CD14-positive monocyte (primary cell): ENCODE measurements around the gene GSTA3. TPM values are rescaled to one million over a fixed set of nuclear protein-coding genes. Genes with fewer than 3 reads are reported as not detected.

Experiments
- DNase-seq, 3 donors: peaks; one replicate each; pipeline ENCODE4 v3.0.0-alpha.2; 2011 to 2022
- H2AFZ ChIP-seq: 2 replicates; pipeline ENCODE4 v1.6.0; 2012; ENCODE audit warnings: mild to moderate bottlenecking, low read depth, low read length, inconsistent platforms; ENCODE audit not compliant: insufficient read depth, poor library complexity, severe bottlenecking
- H3K27ac ChIP-seq, 2 donors: 1 replicate in 1 of 2; 2 replicates in 1 of 2; pipeline ENCODE4 v1.5.1; 2012 to 2013; ENCODE audit warnings: low read length in 2 of 2, control low read depth in 1 of 2, inconsistent platforms in 1 of 2, low read depth in 1 of 2, mild to moderate bottlenecking in 1 of 2
- H3K27me3 ChIP-seq, 2 donors: one replicate each; pipeline versions ENCODE4 v1.6.0 to v1.6.1; 2011 to 2013; ENCODE audit warnings: low read length in 2 of 2; ENCODE audit not compliant: control insufficient read depth in 2 of 2, insufficient read depth in 2 of 2
- H3K36me3 ChIP-seq, 2 donors: replicated peaks in 1 of 2; 1 replicate in 1 of 2; 2 replicates in 1 of 2; pipeline versions ENCODE4 v1.5.1 to v1.6.1; 2012 to 2013; ENCODE audit warnings: low read length in 2 of 2, control low read depth in 1 of 2, inconsistent platforms in 1 of 2, mild to moderate bottlenecking in 1 of 2; ENCODE audit not compliant: insufficient read depth in 2 of 2, control insufficient read depth in 1 of 2
- H3K4me1 ChIP-seq, 2 donors: 1 replicate in 1 of 2; 2 replicates in 1 of 2; pipeline versions ENCODE4 v1.5.1 to v1.6.1; 2012 to 2013; ENCODE audit warnings: low read length in 2 of 2, control low read depth in 1 of 2, inconsistent platforms in 1 of 2, mild to moderate bottlenecking in 1 of 2, moderate library complexity in 1 of 2; ENCODE audit not compliant: insufficient read depth in 2 of 2, control insufficient read depth in 1 of 2
- H3K4me2 ChIP-seq: replicated peaks from 2 replicates; pipeline ENCODE3; 2012; ENCODE audit warnings: low read length, moderate library complexity, mild to moderate bottlenecking; ENCODE audit not compliant: poor library complexity, severe bottlenecking; ENCODE audit errors: extremely low read depth
- H3K4me3 ChIP-seq, 3 experiments: fragments of 200-600 bp in 1 of 3; sonication (generic) in 1 of 3; replicated peaks in 1 of 3; 1 replicate in 2 of 3; 2 replicates in 1 of 3; pipeline ENCODE4 v1.5.1; 2011 to 2013; ENCODE audit warnings: low read length in 3 of 3, mild to moderate bottlenecking in 3 of 3, control low read depth in 2 of 3, low read depth in 2 of 3, inconsistent platforms in 1 of 3, moderate library complexity in 1 of 3
- H3K79me2 ChIP-seq: 2 replicates; pipeline ENCODE4 v1.6.0; 2012; ENCODE audit warnings: mild to moderate bottlenecking, control low read depth, inconsistent platforms, low read length, moderate library complexity; ENCODE audit not compliant: insufficient read depth
- H3K9ac ChIP-seq: 2 replicates; pipeline ENCODE4 v1.6.0; 2017; ENCODE audit warnings: low read length, mild to moderate bottlenecking; ENCODE audit not compliant: insufficient read depth, poor library complexity, severe bottlenecking
- H3K9me3 ChIP-seq, 2 donors: replicated peaks in 1 of 2; 1 replicate in 1 of 2; 2 replicates in 1 of 2; pipeline versions ENCODE4 v1.5.1 to v1.6.1; 2012 to 2013; ENCODE audit warnings: low read length in 2 of 2, control low read depth in 1 of 2; ENCODE audit not compliant: control insufficient read depth in 1 of 2, insufficient read depth in 1 of 2
- H4K20me1 ChIP-seq: 2 replicates; pipeline ENCODE4 v1.6.0; 2012; ENCODE audit warnings: mild to moderate bottlenecking, low read length, control low read depth, moderate library complexity; ENCODE audit not compliant: insufficient read depth
- H3K27ac Mint-ChIP-seq, 7 donors: one replicate each; pipeline ENCODE4 v1.8.0; 2020; ENCODE audit warnings: mild to moderate bottlenecking in 7 of 7, mixed read lengths in 7 of 7, moderate library complexity in 6 of 7, inconsistent platforms in 2 of 7
- H3K27me3 Mint-ChIP-seq, 3 donors: one replicate each; pipeline ENCODE4 v1.8.0; 2021 to 2022; ENCODE audit warnings: low read depth in 3 of 3, mild to moderate bottlenecking in 3 of 3, mixed read lengths in 3 of 3, moderate library complexity in 3 of 3, inconsistent platforms in 1 of 3
- H3K36me3 Mint-ChIP-seq, 2 donors: one replicate each; pipeline ENCODE4 v1.8.0; 2020; ENCODE audit warnings: mixed read lengths in 2 of 2, inconsistent platforms in 1 of 2, mild to moderate bottlenecking in 1 of 2
- H3K4me1 Mint-ChIP-seq: one replicate; pipeline ENCODE4 v1.8.0; 2020; ENCODE audit warnings: mild to moderate bottlenecking, mixed read lengths
- H3K4me3 Mint-ChIP-seq, 2 donors: one replicate each; pipeline ENCODE4 v1.8.0; 2020; ENCODE audit warnings: mild to moderate bottlenecking in 2 of 2, mixed read lengths in 2 of 2, moderate library complexity in 1 of 2
- H3K9me3 Mint-ChIP-seq, 7 donors: one replicate each; pipeline ENCODE4 v1.8.0; 2020 to 2022; ENCODE audit warnings: mixed read lengths in 7 of 7, mild to moderate bottlenecking in 6 of 7, moderate library complexity in 6 of 7, inconsistent platforms in 2 of 7
- WGBS: methylation state at CpG from one replicate; pipeline ENCODE4 v1.1.5; 2013; ENCODE audit warnings: missing lambda C conversion rate; ENCODE audit not compliant: insufficient coverage; 5-methylcytosine and 5-hydroxymethylcytosine counted together
- intact Hi-C, 2 donors: fragments of 100-400 bp; cut with micrococcal nuclease; formaldehyde crosslinking; loops; one replicate each; pipeline versions ENCODE4 v1.15.0 to v1.15.1; 2023
- polyA minus RNA-seq: library from RNA; depleted of rRNA, polyadenylated mRNA; stranded (reverse); fragments of >200 nt; gene quantifications from 2 replicates; pipeline ENCODE4 v1.2.3, GENCODE V29; 2012
- polyA plus RNA-seq, 3 donors: library from polyadenylated mRNA; depleted of rRNA in 1 of 3; unstranded in 2 of 3; stranded (reverse) in 1 of 3; fragments of 300-500 nt in 2 of 3; fragments of >200 nt in 1 of 3; fragmentation: Illumina TruSeq in 2 of 3; gene quantifications; 1 replicate in 2 of 3; 2 replicates in 1 of 3; pipeline ENCODE4 v1.2.3, GENCODE V29; 2012 to 2021
- total RNA-seq, 12 experiments: library from RNA in 1 of 12; stranded (reverse) in 1 of 12; fragments of 120-200 nt in 1 of 12; gene quantifications; one replicate each; pipeline ENCODE4 v1.2.4 and lab custom pipeline; 2013 to 2026; ENCODE audit warnings: mixed read lengths in 6 of 12, inconsistent platforms in 1 of 12
- TF ChIP-seq, protein P1 (sequence below): fragments of 200-600 bp; IDR thresholded peaks from one replicate; pipeline ENCODE4 v1.8.0; 2022; ENCODE audit warnings: antibody characterized with exemption, mild to moderate bottlenecking

Gene GSTA3
- total RNA-seq (2013) = 0.19 TPM
- polyA plus RNA-seq = not detected
- polyA minus RNA-seq = not detected in 2 replicates
- 0 to 0.35 (median 0) reads per million in 11 experiments for total RNA-seq (lab: John Stamatoyannopoulos, UW)

- H3K9me3 Mint-ChIP-seq = peaks cover 0 to 5% (median 3%) of the 10 kb centered on the region in 7 donors
- H3K9ac ChIP-seq = no peak within 1 kb of the TSS
- H3K4me1 ChIP-seq = no peaks in the 10 kb centered on the region
- H3K4me2 ChIP-seq = no peak within 1 kb of the TSS
- H3K27me3 Mint-ChIP-seq = peaks cover 0 to 3% (median 0%) of the 10 kb centered on the region in 3 donors
- no peaks in the 10 kb centered on the region for H3K4me1 Mint-ChIP-seq
- no peaks in the 10 kb centered on the region for H3K9me3 ChIP-seq
- no peak within 1 kb of the TSS for H3K4me3 ChIP-seq
- H4K20me1 ChIP-seq = no peaks in the 10 kb centered on the region
- intact Hi-C loops = no loop called here
- TF ChIP-seq, protein P1, sequence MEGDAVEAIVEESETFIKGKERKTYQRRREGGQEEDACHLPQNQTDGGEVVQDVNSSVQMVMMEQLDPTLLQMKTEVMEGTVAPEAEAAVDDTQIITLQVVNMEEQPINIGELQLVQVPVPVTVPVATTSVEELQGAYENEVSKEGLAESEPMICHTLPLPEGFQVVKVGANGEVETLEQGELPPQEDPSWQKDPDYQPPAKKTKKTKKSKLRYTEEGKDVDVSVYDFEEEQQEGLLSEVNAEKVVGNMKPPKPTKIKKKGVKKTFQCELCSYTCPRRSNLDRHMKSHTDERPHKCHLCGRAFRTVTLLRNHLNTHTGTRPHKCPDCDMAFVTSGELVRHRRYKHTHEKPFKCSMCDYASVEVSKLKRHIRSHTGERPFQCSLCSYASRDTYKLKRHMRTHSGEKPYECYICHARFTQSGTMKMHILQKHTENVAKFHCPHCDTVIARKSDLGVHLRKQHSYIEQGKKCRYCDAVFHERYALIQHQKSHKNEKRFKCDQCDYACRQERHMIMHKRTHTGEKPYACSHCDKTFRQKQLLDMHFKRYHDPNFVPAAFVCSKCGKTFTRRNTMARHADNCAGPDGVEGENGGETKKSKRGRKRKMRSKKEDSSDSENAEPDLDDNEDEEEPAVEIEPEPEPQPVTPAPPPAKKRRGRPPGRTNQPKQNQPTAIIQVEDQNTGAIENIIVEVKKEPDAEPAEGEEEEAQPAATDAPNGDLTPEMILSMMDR = no peak
- H2AFZ ChIP-seq = no peak within 1 kb of the TSS
- no peaks in the 10 kb centered on the region for H3K36me3 ChIP-seq
- DNase-seq = no peak
- H3K27ac Mint-ChIP-seq = no peak within 1 kb of the TSS
- no peaks in the 10 kb centered on the region for H3K27me3 ChIP-seq
- no CpG with 5 or more reads among the region's 2 CpGs for WGBS
- no peak within 1 kb of the TSS for H3K27ac ChIP-seq
- no peaks in the 10 kb centered on the region for H3K36me3 Mint-ChIP-seq
- no peaks in the 10 kb centered on the region for H3K79me2 ChIP-seq
- H3K4me3 Mint-ChIP-seq = no peak within 1 kb of the TSS
Observed at GRCh38 chr6:52909531-52909930, at the start of gene GSTA3. GSTA3 (minus strand) TSS chr6:52909698; CDS start chr6:52905834, 3,864 bp downstream.

DNA sequence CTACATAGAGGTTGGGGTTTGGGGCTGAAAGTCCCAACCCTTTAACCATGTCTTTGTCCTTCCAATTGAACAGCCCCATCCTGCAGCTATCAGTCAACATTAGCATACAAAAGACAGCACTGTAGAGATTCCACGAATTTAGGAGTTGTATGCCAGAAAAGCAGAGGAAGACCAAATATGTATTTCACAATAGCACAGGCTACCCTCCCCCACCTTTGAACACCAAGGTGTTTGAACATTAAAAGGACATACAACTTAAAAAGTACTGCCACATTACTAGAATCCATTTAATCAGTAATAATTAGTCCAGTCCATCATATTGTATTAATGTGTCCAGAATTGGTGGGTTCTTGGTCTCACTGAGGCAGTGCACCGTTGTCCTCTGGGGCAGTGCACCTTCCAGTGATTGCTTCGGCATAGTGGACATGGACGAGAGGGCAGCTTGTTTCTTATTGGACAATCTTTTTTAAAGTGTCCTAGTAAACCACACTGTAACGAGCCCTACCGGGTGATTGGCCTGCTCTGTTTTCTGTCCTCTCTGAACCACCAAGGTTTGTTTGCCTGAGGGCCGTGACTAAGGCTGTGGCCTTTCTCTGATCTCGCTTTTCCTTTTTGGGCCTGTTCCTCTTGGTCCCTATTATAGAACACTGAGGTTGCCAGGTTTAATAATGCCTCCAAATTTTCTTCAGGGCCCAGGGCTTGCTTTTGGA, 49.2 kb upstream of the GSTA3 start:
- Mint-ChIP-seq H3K4me3 (no peak overlapping the region), H3K27ac (no peak overlapping the region), H3K9me3 (peaks cover 2 to 22% (median 11%) of the 10 kb centered on the region in 7 donors), H3K36me3 (no peaks in the 10 kb centered on the region), H3K4me1 (no peaks in the 10 kb centered on the region), H3K27me3 (peaks cover 0 to 2% (median 0%) of the 10 kb centered on the region in 3 donors)
- Histone ChIP-seq H3K27me3 (no peaks in the 10 kb centered on the region), H3K4me1 (no peaks in the 10 kb centered on the region), H3K9ac (no peak overlapping the region), H3K27ac (no peak overlapping the region), H3K4me2 (no peak overlapping the region), H2AFZ (no peak overlapping the region), H3K79me2 (no peaks in the 10 kb centered on the region), H3K36me3 (no peaks in the 10 kb centered on the region), H3K9me3 (peaks cover 0 to 5% of the 10 kb centered on the region in 2 donors), H4K20me1 (no peaks in the 10 kb centered on the region), H3K4me3 (no peak overlapping the region)
- no peak for DNase-seq
- 95% methylated on average over 3 of the region's 8 CpGs for WGBS
- intact Hi-C loops = no loop called here
- TF ChIP-seq, protein P1 = no peak
